Measurements from ENCODE around the gene ASXL2.

ASXL2 gene

GRCh38 chr2:25824718-25825117, 53.6 kb downstream of the ASXL2 start:
- FAIRE-seq, result peak; percentile 45
- DNase-seq (ENCODE audit: insufficient read length, low spot score), result no peak
- TF ChIP-seq POU2F2 (IDR thresholded peaks at IDR 0.05; ENCODE audit: low read depth, low read length) (no peak), POLR2AphosphoS5 (IDR thresholded peaks at IDR 0.05; ENCODE audit: low read depth, low read length) (no peak), SPI1 (IDR thresholded peaks at IDR 0.05; ENCODE audit: low read depth, low read length) (no peak)

GRCh38 chr2:25824216-25824615, 54.1 kb downstream of the ASXL2 start:
- FAIRE-seq (no peak), DNase-seq (ENCODE audit: insufficient read length, low spot score) (no peak)
- no peak for TF ChIP-seq SPI1 (IDR thresholded peaks at IDR 0.05; ENCODE audit: low read depth, low read length)
- no peak for TF ChIP-seq PAX5 (IDR thresholded peaks at IDR 0.05; ENCODE audit: insufficient read depth, low read length, severe bottlenecking)
- TF ChIP-seq POLR2AphosphoS5 (IDR thresholded peaks at IDR 0.05; ENCODE audit: low read depth, low read length), result no peak
- no peak for TF ChIP-seq POU2F2 (IDR thresholded peaks at IDR 0.05; ENCODE audit: low read depth, low read length)
- no peak for TF ChIP-seq POLR2A (IDR thresholded peaks at IDR 0.05; ENCODE audit: low read depth, low read length)
- no peak for TF ChIP-seq TAF1 (IDR thresholded peaks at IDR 0.05; ENCODE audit: low read depth, low read length)

- DNase-seq (ENCODE audit: insufficient read length, low spot score) (no peak), FAIRE-seq (peak; percentile 90)
- TF ChIP-seq TAF1 (IDR thresholded peaks at IDR 0.05; ENCODE audit: low read depth, low read length) (no peak), POU2F2 (IDR thresholded peaks at IDR 0.05; ENCODE audit: low read depth, low read length) (no peak), PAX5 (IDR thresholded peaks at IDR 0.05; ENCODE audit: insufficient read depth, low read length, severe bottlenecking) (no peak)
These were observed 55.8 kb downstream of the ASXL2 start for GRCh38 chr2:25822190-25823117.

GRCh38 chr2:25821225-25822056, 56.8 kb downstream of the ASXL2 start:
- TF ChIP-seq POU2F2 (IDR thresholded peaks at IDR 0.05; ENCODE audit: low read depth, low read length) (no peak), TAF1 (IDR thresholded peaks at IDR 0.05; ENCODE audit: low read depth, low read length) (no peak), POLR2AphosphoS5 (IDR thresholded peaks at IDR 0.05; ENCODE audit: low read depth, low read length) (no peak), SPI1 (IDR thresholded peaks at IDR 0.05; ENCODE audit: low read depth, low read length) (no peak), POLR2A (IDR thresholded peaks at IDR 0.05; ENCODE audit: low read depth, low read length) (no peak), PAX5 (IDR thresholded peaks at IDR 0.05; ENCODE audit: insufficient read depth, low read length, severe bottlenecking) (no peak)
- DNase-seq (ENCODE audit: insufficient read length, low spot score), result no peak
- FAIRE-seq, result no peak

- FAIRE-seq, result no peak
- no peak for TF ChIP-seq SPI1 (IDR thresholded peaks at IDR 0.05; ENCODE audit: low read depth, low read length)
- no peak for TF ChIP-seq POLR2A (IDR thresholded peaks at IDR 0.05; ENCODE audit: low read depth, low read length)
- TF ChIP-seq PAX5 (IDR thresholded peaks at IDR 0.05; ENCODE audit: insufficient read depth, low read length, severe bottlenecking), result no peak
- no peak for TF ChIP-seq TAF1 (IDR thresholded peaks at IDR 0.05; ENCODE audit: low read depth, low read length)
- TF ChIP-seq POLR2AphosphoS5 (IDR thresholded peaks at IDR 0.05; ENCODE audit: low read depth, low read length), result no peak
- no peak for TF ChIP-seq POU2F2 (IDR thresholded peaks at IDR 0.05; ENCODE audit: low read depth, low read length)
These were observed 58.7 kb downstream of the ASXL2 start for GRCh38 chr2:25819597-25820039.

GRCh38 chr2:25817630-25818029, 60.7 kb downstream of the ASXL2 start:
- TF ChIP-seq PAX5 (IDR thresholded peaks at IDR 0.05; ENCODE audit: insufficient read depth, low read length, severe bottlenecking) (no peak), SPI1 (IDR thresholded peaks at IDR 0.05; ENCODE audit: low read depth, low read length) (no peak), POU2F2 (IDR thresholded peaks at IDR 0.05; ENCODE audit: low read depth, low read length) (no peak), POLR2AphosphoS5 (IDR thresholded peaks at IDR 0.05; ENCODE audit: low read depth, low read length) (no peak), TAF1 (IDR thresholded peaks at IDR 0.05; ENCODE audit: low read depth, low read length) (no peak), POLR2A (IDR thresholded peaks at IDR 0.05; ENCODE audit: low read depth, low read length) (no peak)
- FAIRE-seq (peak; percentile 55), DNase-seq (ENCODE audit: insufficient read length, low spot score) (no peak)

More at GRCh38 chr2:25819597-25820039, 58.7 kb downstream of the ASXL2 start:
- no peak for DNase-seq (ENCODE audit: insufficient read length, low spot score)

GRCh38 chr2:25817006-25817405, 61.3 kb downstream of the ASXL2 start:
- FAIRE-seq (no peak), DNase-seq (ENCODE audit: insufficient read length, low spot score) (no peak)
- TF ChIP-seq PAX5 (IDR thresholded peaks at IDR 0.05; ENCODE audit: insufficient read depth, low read length, severe bottlenecking) (no peak), POU2F2 (IDR thresholded peaks at IDR 0.05; ENCODE audit: low read depth, low read length) (no peak), POLR2A (IDR thresholded peaks at IDR 0.05; ENCODE audit: low read depth, low read length) (no peak), SPI1 (IDR thresholded peaks at IDR 0.05; ENCODE audit: low read depth, low read length) (no peak), TAF1 (IDR thresholded peaks at IDR 0.05; ENCODE audit: low read depth, low read length) (no peak), POLR2AphosphoS5 (IDR thresholded peaks at IDR 0.05; ENCODE audit: low read depth, low read length) (no peak)

GRCh38 chr2:25816249-25816648, 62.0 kb downstream of the ASXL2 start:
- no peak for TF ChIP-seq SPI1 (IDR thresholded peaks at IDR 0.05; ENCODE audit: low read depth, low read length)
- no peak for TF ChIP-seq POLR2AphosphoS5 (IDR thresholded peaks at IDR 0.05; ENCODE audit: low read depth, low read length)
- no peak for TF ChIP-seq TAF1 (IDR thresholded peaks at IDR 0.05; ENCODE audit: low read depth, low read length)
- no peak for TF ChIP-seq PAX5 (IDR thresholded peaks at IDR 0.05; ENCODE audit: insufficient read depth, low read length, severe bottlenecking)
- TF ChIP-seq POU2F2 (IDR thresholded peaks at IDR 0.05; ENCODE audit: low read depth, low read length), result no peak
- TF ChIP-seq POLR2A (IDR thresholded peaks at IDR 0.05; ENCODE audit: low read depth, low read length), result no peak
- DNase-seq (ENCODE audit: insufficient read length, low spot score) (no peak), FAIRE-seq (no peak)

GRCh38 chr2:25814681-25815080, 63.6 kb downstream of the ASXL2 start:
- FAIRE-seq, result no peak
- no peak for TF ChIP-seq SPI1 (IDR thresholded peaks at IDR 0.05; ENCODE audit: low read depth, low read length)
- TF ChIP-seq POU2F2 (IDR thresholded peaks at IDR 0.05; ENCODE audit: low read depth, low read length), result no peak
- TF ChIP-seq POLR2A (IDR thresholded peaks at IDR 0.05; ENCODE audit: low read depth, low read length), result no peak
- TF ChIP-seq TAF1 (IDR thresholded peaks at IDR 0.05; ENCODE audit: low read depth, low read length), result no peak
- no peak for TF ChIP-seq PAX5 (IDR thresholded peaks at IDR 0.05; ENCODE audit: insufficient read depth, low read length, severe bottlenecking)
- TF ChIP-seq POLR2AphosphoS5 (IDR thresholded peaks at IDR 0.05; ENCODE audit: low read depth, low read length), result no peak
- DNase-seq (ENCODE audit: insufficient read length, low spot score), result no peak
